CD4-positive, CD25-positive, alpha-beta regulatory T cell (primary cell): ENCODE measurements around the gene SOS2. TPM values are rescaled to one million over a fixed set of nuclear protein-coding genes. Genes with fewer than 3 reads are reported as not detected.
A peak's percentile ranks its signal among the peaks of the same experiment; 100 is the strongest.

ENCODE experiments used
- ATAC-seq, 2 donors: fragments of 150-1000 bp; cut with Tn5 transposase; one replicate each; pipeline ENCODE4 v1.10.0; 2021; ENCODE audit warnings: low read depth in 2 of 2, moderate number of reproducible peaks in 2 of 2, moderate library complexity in 1 of 2
- DNase-seq, 3 donors: peaks; one replicate each; pipeline versions ENCODE4 v3.0.0 to v3.0.0-alpha.2; 2012 to 2022; ENCODE audit warnings: mixed read lengths in 1 of 3
- H3K27ac ChIP-seq: one replicate; pipeline ENCODE4 v1.7.0; 2013; ENCODE audit warnings: mild to moderate bottlenecking, low read length; ENCODE audit not compliant: insufficient read depth, poor library complexity, severe bottlenecking
- H3K27me3 ChIP-seq: one replicate; pipeline ENCODE4 v1.7.0; 2013; ENCODE audit warnings: low read length; ENCODE audit not compliant: control insufficient read depth, insufficient read depth
- H3K36me3 ChIP-seq: one replicate; pipeline ENCODE4 v1.7.0; 2013; ENCODE audit warnings: mild to moderate bottlenecking, low read length, moderate library complexity; ENCODE audit not compliant: control insufficient read depth, insufficient read depth
- H3K4me1 ChIP-seq: 2 replicates; pipeline ENCODE4 v1.7.0; 2013; ENCODE audit warnings: mild to moderate bottlenecking, low read length; ENCODE audit not compliant: insufficient read depth, control insufficient read depth, poor library complexity, severe bottlenecking
- H3K4me3 ChIP-seq: one replicate; pipeline ENCODE4 v1.7.0; 2013; ENCODE audit warnings: low read depth, mild to moderate bottlenecking, low read length, moderate library complexity
- H3K9me3 ChIP-seq, 2 experiments: 1 replicate in 1 of 2; 2 replicates in 1 of 2; pipeline ENCODE4 v1.7.0; 2013; ENCODE audit warnings: low read length in 2 of 2, mild to moderate bottlenecking in 1 of 2, moderate library complexity in 1 of 2; ENCODE audit not compliant: control insufficient read depth in 2 of 2
- H3K27ac Mint-ChIP-seq, 3 donors: one replicate each; pipeline ENCODE4 v1.8.0; 2020 to 2022; ENCODE audit warnings: mild to moderate bottlenecking in 3 of 3, mixed read lengths in 3 of 3, moderate library complexity in 2 of 3
- H3K27me3 Mint-ChIP-seq: one replicate; pipeline ENCODE4 v1.8.0; 2022; ENCODE audit warnings: mild to moderate bottlenecking, mixed read lengths
- H3K36me3 Mint-ChIP-seq: one replicate; pipeline ENCODE4 v1.8.0; 2020; ENCODE audit warnings: mixed read lengths
- H3K4me1 Mint-ChIP-seq, 4 donors: one replicate each; pipeline ENCODE4 v1.8.0; 2020 to 2022; ENCODE audit warnings: mixed read lengths in 4 of 4, mild to moderate bottlenecking in 1 of 4
- H3K4me3 Mint-ChIP-seq, 4 donors: one replicate each; pipeline ENCODE4 v1.8.0; 2020 to 2022; ENCODE audit warnings: mild to moderate bottlenecking in 4 of 4, mixed read lengths in 4 of 4, moderate library complexity in 3 of 4
- H3K9me3 Mint-ChIP-seq, 7 donors: one replicate each; pipeline ENCODE4 v1.8.0; 2020 to 2022; ENCODE audit warnings: mixed read lengths in 7 of 7, mild to moderate bottlenecking in 3 of 7, moderate library complexity in 2 of 7
- polyA plus RNA-seq, 4 donors: library from polyadenylated mRNA; unstranded; fragments of 300-500 nt; fragmentation: Illumina TruSeq; gene quantifications; one replicate each; pipeline ENCODE4 v1.2.3, GENCODE V29; 2021
- total RNA-seq: library from RNA; stranded (reverse); gene quantifications from one replicate; pipeline ENCODE4 v1.2.3, GENCODE V29; 2022

SOS2 gene
- total and polyA plus RNA-seq, 5 donors from 2014 or later = 3.6 to 13.2 (median 5.2) TPM

GRCh38 chr14:50225974-50226297 is 5.4 kb downstream of the SOS2 start:
- Histone ChIP-seq H3K27me3 (no peaks in the 10 kb centered on the region), H3K9me3 (peaks cover 0 to 4% of the 10 kb centered on the region in 2 experiments), H3K4me3 (no peak overlapping the region), H3K27ac (no peak overlapping the region), H3K4me1 (peaks cover 13% of the 10 kb centered on the region), H3K36me3 (no peaks in the 10 kb centered on the region)
- Mint-ChIP-seq H3K9me3 (peaks cover 0 to 5% (median 0%) of the 10 kb centered on the region in 7 donors), H3K27me3 (peaks cover 34% of the 10 kb centered on the region), H3K36me3 (peaks cover 9% of the 10 kb centered on the region), H3K4me1 (peaks cover 27 to 75% (median 43%) of the 10 kb centered on the region in 4 donors), H3K27ac (peak overlapping the region; percentile 37 to 92 (median 72)), H3K4me3 (peak overlapping the region in 3 of 4 donors; percentile 5 to 43 (median 19))
- DNase-seq (peak in 1 of 3 donors; percentile 30), ATAC-seq (peak; percentile 25 to 35)

GRCh38 chr14:50225067-50225973 is 6.1 kb downstream of the SOS2 start:
- peak in 1 of 2 donors; percentile 14 for ATAC-seq
- Histone ChIP-seq H3K4me1 (peaks cover 13% of the 10 kb centered on the region), H3K36me3 (no peaks in the 10 kb centered on the region), H3K9me3 (peaks cover 0 to 4% of the 10 kb centered on the region in 2 experiments), H3K4me3 (no peak overlapping the region), H3K27ac (no peak overlapping the region), H3K27me3 (no peaks in the 10 kb centered on the region)
- peaks cover 28 to 75% (median 39%) of the 10 kb centered on the region in 4 donors for H3K4me1 Mint-ChIP-seq
- H3K4me3 Mint-ChIP-seq = peak overlapping the region in 2 of 4 donors; percentile 5 to 43
- peaks cover 28% of the 10 kb centered on the region for H3K27me3 Mint-ChIP-seq
- H3K36me3 Mint-ChIP-seq = peaks cover 9% of the 10 kb centered on the region
- no peak for DNase-seq
- H3K27ac Mint-ChIP-seq = peak overlapping the region in 2 of 3 donors; percentile 37 to 72
- peaks cover 0 to 5% (median 0%) of the 10 kb centered on the region in 7 donors for H3K9me3 Mint-ChIP-seq

GRCh38 chr14:50222055-50222613 is 9.2 kb downstream of the SOS2 start:
- no peak overlapping the region for H3K4me3 Mint-ChIP-seq
- no peaks in the 10 kb centered on the region for H3K36me3 ChIP-seq
- H3K27me3 Mint-ChIP-seq = peaks cover 4% of the 10 kb centered on the region
- H3K36me3 Mint-ChIP-seq = peaks cover 10% of the 10 kb centered on the region
- H3K27me3 ChIP-seq = no peaks in the 10 kb centered on the region
- no peaks in the 10 kb centered on the region for H3K9me3 Mint-ChIP-seq
- ATAC-seq (no peak), DNase-seq (no peak)
- peak overlapping the region in 2 of 3 donors; percentile 2 to 21 for H3K27ac Mint-ChIP-seq
- no peaks in the 10 kb centered on the region for H3K9me3 ChIP-seq
- H3K4me1 ChIP-seq = peaks cover 4% of the 10 kb centered on the region
- no peak overlapping the region for H3K27ac ChIP-seq
- no peak overlapping the region for H3K4me3 ChIP-seq
- H3K4me1 Mint-ChIP-seq = peaks cover 25 to 61% (median 36%) of the 10 kb centered on the region in 4 donors

GRCh38 chr14:50218501-50218900 is 12.9 kb downstream of the SOS2 start:
- H3K36me3 ChIP-seq = no peaks in the 10 kb centered on the region
- Mint-ChIP-seq H3K36me3 (peaks cover 10% of the 10 kb centered on the region), H3K9me3 (no peaks in the 10 kb centered on the region), H3K27ac (no peak overlapping the region), H3K27me3 (no peaks in the 10 kb centered on the region), H3K4me1 (peaks cover 11 to 47% (median 29%) of the 10 kb centered on the region in 4 donors), H3K4me3 (no peak overlapping the region)
- H3K4me1 ChIP-seq = no peaks in the 10 kb centered on the region
- ATAC-seq = no peak
- H3K27ac ChIP-seq = no peak overlapping the region
- no peak for DNase-seq
- H3K27me3 ChIP-seq = no peaks in the 10 kb centered on the region
- no peaks in the 10 kb centered on the region for H3K9me3 ChIP-seq
- no peak overlapping the region for H3K4me3 ChIP-seq

- H3K4me3 Mint-ChIP-seq = no peak overlapping the region
- H3K27me3 Mint-ChIP-seq = no peaks in the 10 kb centered on the region
- peaks cover 4% of the 10 kb centered on the region for H3K36me3 Mint-ChIP-seq
- H3K36me3 ChIP-seq = no peaks in the 10 kb centered on the region
- no peak overlapping the region for H3K27ac ChIP-seq
- H3K27ac Mint-ChIP-seq = no peak overlapping the region
- no peaks in the 10 kb centered on the region for H3K27me3 ChIP-seq
- no peak overlapping the region for H3K4me3 ChIP-seq
- no peaks in the 10 kb centered on the region for H3K9me3 ChIP-seq
- H3K9me3 Mint-ChIP-seq = no peaks in the 10 kb centered on the region
- peaks cover 11 to 34% (median 26%) of the 10 kb centered on the region in 4 donors for H3K4me1 Mint-ChIP-seq
- no peak for DNase-seq
- ATAC-seq = no peak
- no peaks in the 10 kb centered on the region for H3K4me1 ChIP-seq
These were observed 16.0 kb downstream of the SOS2 start for GRCh38 chr14:50215416-50215815.

GRCh38 chr14:50213795-50214194 is 17.6 kb downstream of the SOS2 start:
- no peaks in the 10 kb centered on the region for H3K27me3 ChIP-seq
- Mint-ChIP-seq H3K4me1 (peaks cover 11 to 24% (median 20%) of the 10 kb centered on the region in 4 donors), H3K27ac (no peak overlapping the region), H3K36me3 (peaks cover 4% of the 10 kb centered on the region), H3K27me3 (no peaks in the 10 kb centered on the region), H3K9me3 (no peaks in the 10 kb centered on the region), H3K4me3 (no peak overlapping the region)
- no peak for ATAC-seq
- H3K4me1 ChIP-seq = no peaks in the 10 kb centered on the region
- no peaks in the 10 kb centered on the region for H3K36me3 ChIP-seq
- no peak for DNase-seq
- no peaks in the 10 kb centered on the region for H3K9me3 ChIP-seq
- no peak overlapping the region for H3K27ac ChIP-seq
- no peak overlapping the region for H3K4me3 ChIP-seq

GRCh38 chr14:50212726-50213125 is 18.7 kb downstream of the SOS2 start:
- H3K4me3 Mint-ChIP-seq = no peak overlapping the region
- H3K9me3 ChIP-seq = no peaks in the 10 kb centered on the region
- H3K4me1 ChIP-seq = no peaks in the 10 kb centered on the region
- no peaks in the 10 kb centered on the region for H3K36me3 Mint-ChIP-seq
- H3K27me3 Mint-ChIP-seq = no peaks in the 10 kb centered on the region
- H3K4me1 Mint-ChIP-seq = peaks cover 6 to 19% (median 16%) of the 10 kb centered on the region in 4 donors
- H3K36me3 ChIP-seq = no peaks in the 10 kb centered on the region
- no peaks in the 10 kb centered on the region for H3K27me3 ChIP-seq
- ATAC-seq = no peak
- H3K4me3 ChIP-seq = no peak overlapping the region
- no peak overlapping the region for H3K27ac ChIP-seq
- no peaks in the 10 kb centered on the region for H3K9me3 Mint-ChIP-seq
- DNase-seq = no peak
- H3K27ac Mint-ChIP-seq = peak overlapping the region in 1 of 3 donors; percentile 5
